ENCODE data around the gene GOT2. TPM values are rescaled to one million over a fixed set of nuclear protein-coding genes. Genes with fewer than 3 reads are reported as not detected.
"Not testable (repeated sequence)": the region's sequence is repeated elsewhere in the genome, so short reads cannot be mapped to it uniquely, and the experiment has no call there.

Gene GOT2
- total RNA-seq, 1 experiment from 2014 or later, result 96.9 TPM

- no TSS peak for BruUV-seq (replicated peaks)
- Mint-ChIP-seq H3K4me1 (ENCODE audit: insufficient read depth, unreplicated experiment) (no peaks in the 10 kb centered on the region), H3K9me3 (ENCODE audit: unreplicated experiment) (no peaks in the 10 kb centered on the region), H3K27me3 (ENCODE audit: insufficient read depth, unreplicated experiment) (no peaks in the 10 kb centered on the region), H3K4me3 (ENCODE audit: unreplicated experiment) (no peak overlapping the region), H3K27ac (ENCODE audit: low read depth, unreplicated experiment) (no peak overlapping the region), H3K36me3 (ENCODE audit: insufficient read depth, unreplicated experiment) (no peaks in the 10 kb centered on the region)
- POLR2A ChIA-PET, result no interaction called here
- intact Hi-C loops (cut with micrococcal nuclease), result no loop called here
- no peak for DNase-seq (ENCODE audit: unreplicated experiment)
- TF ChIP-seq CTCF (IDR thresholded peaks at IDR 0.05; ENCODE audit: unreplicated experiment), result no peak
- CTCF ChIA-PET, result interaction anchor here (0.6 kb wide), 2 partner anchors 61 to 105 kb away, joined by 3 to 4 read pairs; no protein-coding TSS in a partner anchor
Observed at GRCh38 chr16:58695368-58695767, 38.7 kb downstream of the GOT2 start.

DNA sequence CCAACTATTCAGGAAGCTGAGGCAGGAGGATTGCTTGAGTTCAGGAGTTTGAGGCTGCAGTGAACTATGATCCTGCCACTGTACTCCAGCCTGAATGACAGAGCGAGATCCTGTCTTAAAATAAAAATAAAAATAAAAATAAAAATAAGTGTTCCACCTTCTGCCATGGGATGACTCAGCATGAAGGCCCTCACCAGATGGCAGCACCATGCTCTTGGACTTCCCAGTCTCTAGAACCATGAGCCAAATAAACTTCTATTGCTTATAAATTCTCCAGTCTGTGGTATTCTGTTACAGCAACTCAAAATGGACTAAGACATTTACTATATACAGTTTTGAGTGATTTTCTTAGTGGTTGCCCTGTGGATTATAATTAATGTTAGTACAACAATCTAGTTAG lies 41.7 kb downstream of the GOT2 start:
- no peak overlapping the region for H3K4me3 Mint-ChIP-seq (ENCODE audit: unreplicated experiment)
- intact Hi-C loops (cut with micrococcal nuclease), result no loop called here
- H3K27me3 Mint-ChIP-seq (ENCODE audit: insufficient read depth, unreplicated experiment), result no peaks in the 10 kb centered on the region
- H3K9me3 Mint-ChIP-seq (ENCODE audit: unreplicated experiment), result no peaks in the 10 kb centered on the region
- no peak overlapping the region for H3K27ac Mint-ChIP-seq (ENCODE audit: low read depth, unreplicated experiment)
- CTCF ChIA-PET, result no interaction called here
- DNase-seq (ENCODE audit: unreplicated experiment), result no peak
- POLR2A ChIA-PET, result interaction anchor here (1.2 kb wide), 1 partner anchor 8 kb away, joined by 3 read pairs; the partner anchor contains the start of gene SLC38A7
- no TSS peak for BruUV-seq (replicated peaks)
- H3K36me3 Mint-ChIP-seq (ENCODE audit: insufficient read depth, unreplicated experiment), result no peaks in the 10 kb centered on the region
- TF ChIP-seq CTCF (IDR thresholded peaks at IDR 0.05; ENCODE audit: unreplicated experiment), result no peak
- H3K4me1 Mint-ChIP-seq (ENCODE audit: insufficient read depth, unreplicated experiment), result no peaks in the 10 kb centered on the region

DNA sequence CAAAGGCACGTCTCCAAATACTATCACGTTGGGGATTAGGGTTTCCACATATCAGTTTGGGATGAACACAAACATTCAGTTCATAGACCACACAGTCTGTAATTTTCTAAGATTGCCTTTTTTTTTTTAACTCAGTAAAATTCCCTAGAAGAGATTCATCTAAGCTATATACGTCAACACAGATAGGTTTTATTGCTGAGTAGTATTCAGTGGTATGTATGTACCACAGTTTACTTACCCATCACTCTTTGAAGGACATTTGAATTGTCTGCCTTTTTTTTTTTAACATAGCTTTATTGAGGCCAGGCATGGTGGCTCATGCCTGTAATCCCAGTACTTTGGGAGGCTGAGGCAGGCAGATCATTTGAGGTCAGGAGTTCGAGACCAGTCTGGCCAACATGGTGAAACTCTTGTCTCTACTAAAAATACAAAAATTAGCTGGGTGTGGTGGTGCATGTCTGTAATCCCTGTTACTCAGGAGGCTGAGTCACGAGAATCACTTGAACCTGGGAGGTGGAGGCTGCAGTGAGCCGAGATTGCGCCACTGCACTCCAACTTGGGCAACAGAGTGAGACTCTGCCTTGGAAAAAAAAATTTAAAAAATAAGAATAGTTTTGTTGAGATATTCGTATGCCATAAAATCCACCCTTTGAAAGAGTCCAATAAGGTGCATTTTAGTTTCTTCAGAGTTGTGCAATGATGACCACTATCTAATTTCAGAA lies 47.0 kb downstream of the GOT2 start:
- peak; percentile 5 for DNase-seq (ENCODE audit: unreplicated experiment)
- intact Hi-C loops (cut with micrococcal nuclease), result loop anchor here (10.0 kb wide), 1 partner anchor 48 kb away; the partner anchor contains the start of gene GOT2
- CTCF ChIA-PET, result interaction anchor here (0.6 to 0.9 kb wide), 3 partner anchors 13 to 60 kb away, joined by 3 to 5 read pairs (median 4); no protein-coding TSS in a partner anchor

DNA sequence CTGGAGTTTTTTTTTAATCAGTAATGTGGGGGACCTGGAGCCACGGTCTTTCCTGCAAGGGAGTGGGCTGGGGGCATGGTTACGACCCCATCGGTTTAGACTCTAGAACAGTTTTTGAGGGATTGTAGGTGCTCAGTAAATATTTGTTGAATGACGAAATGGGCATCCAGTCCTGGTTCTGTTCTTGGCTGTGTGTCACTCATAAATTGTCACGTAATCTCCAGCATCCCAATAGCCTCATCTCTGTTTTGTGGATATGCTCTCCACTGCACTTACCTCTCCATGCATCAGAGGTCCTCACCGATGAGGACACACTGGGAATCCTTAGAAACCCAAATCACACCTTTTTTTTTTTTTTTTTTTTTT lies 49.0 kb downstream of the GOT2 start:
- H3K36me3 Mint-ChIP-seq (ENCODE audit: insufficient read depth, unreplicated experiment), result no peaks in the 10 kb centered on the region
- CTCF ChIA-PET, result interaction anchor here (0.6 to 1.2 kb wide), 5 partner anchors 14 to 796 kb away, joined by 3 to 5 read pairs (median 4); no protein-coding TSS in a partner anchor
- no TSS peak for BruUV-seq (replicated peaks)
- H3K4me1 Mint-ChIP-seq (ENCODE audit: insufficient read depth, unreplicated experiment), result peaks cover 16% of the 10 kb centered on the region
- H3K27ac Mint-ChIP-seq (ENCODE audit: low read depth, unreplicated experiment), result peak overlapping the region; percentile 73
- H3K27me3 Mint-ChIP-seq (ENCODE audit: insufficient read depth, unreplicated experiment), result no peaks in the 10 kb centered on the region
- TF ChIP-seq CTCF (IDR thresholded peaks at IDR 0.05; ENCODE audit: unreplicated experiment), result no peak
- POLR2A ChIA-PET, result interaction anchor here (0.6 to 1.9 kb wide), 10 partner anchors 8 to 252 kb away, joined by 3 to 8 read pairs (median 3); no protein-coding TSS in a partner anchor
- H3K9me3 Mint-ChIP-seq (ENCODE audit: unreplicated experiment), result no peaks in the 10 kb centered on the region
- peak overlapping the region; percentile 86 for H3K4me3 Mint-ChIP-seq (ENCODE audit: unreplicated experiment)
- DNase-seq (ENCODE audit: unreplicated experiment), result no peak
- intact Hi-C loops (cut with micrococcal nuclease), result loop anchor here (10.0 kb wide), 1 partner anchor 50 kb away; the partner anchor contains the start of gene GOT2

More for the DNA sequence above, 47.0 kb downstream of the GOT2 start:
- H3K36me3 Mint-ChIP-seq (ENCODE audit: insufficient read depth, unreplicated experiment); H3K9me3 Mint-ChIP-seq (ENCODE audit: unreplicated experiment); H3K27ac Mint-ChIP-seq (ENCODE audit: low read depth, unreplicated experiment); BruUV-seq (replicated peaks); H3K27me3 Mint-ChIP-seq (ENCODE audit: insufficient read depth, unreplicated experiment); H3K4me3 Mint-ChIP-seq (ENCODE audit: unreplicated experiment): not testable (repeated sequence)
- POLR2A ChIA-PET, result interaction anchor here (0.7 kb wide), 2 partner anchors 29 to 1096 kb away, joined by 5 read pairs; no protein-coding TSS in a partner anchor
- H3K4me1 Mint-ChIP-seq (ENCODE audit: insufficient read depth, unreplicated experiment), result peaks cover 11% of the 10 kb centered on the region
